IMR-90 (cell line): ENCODE measurements around the gene PTCHD4. TPM values are rescaled to one million over a fixed set of nuclear protein-coding genes. Genes with fewer than 3 reads are reported as not detected.

Experiments
- ATAC-seq: fragments of 200-7000 bp; cut with Tn5 transposase; 2 replicates; pipeline ENCODE4 v1.9.1; 2020; ENCODE audit warnings: low read depth, mild to moderate bottlenecking, moderate library complexity
- BruUV-seq: library from RNA; stranded (reverse); fragments of 400-500 nt; replicated peaks from 2 replicates; lab custom pipeline; 2021; lab: Mats Ljungman, UMichigan
- CTCF ChIA-PET: fragments of 300-600 bp; formaldehyde crosslinking; extraction: SDS; loops from one replicate; lab custom pipeline; 2021; ENCODE audit warnings: antibody characterized with exemption; lab: Yijun Ruan, JAX
- POLR2A ChIA-PET: fragments of 300-600 bp; sonication (Branson Sonifier 250); formaldehyde crosslinking; loops from one replicate; lab custom pipeline; 2022; ENCODE audit warnings: antibody characterized with exemption; ENCODE audit not compliant: unreplicated experiment; lab: Charles Lee
- DNase-seq: peaks from one replicate; pipeline ENCODE4 v3.0.0; 2013
- H2AFZ ChIP-seq: replicated peaks from 2 replicates; pipeline ENCODE3; 2013; ENCODE audit warnings: low read length, mild to moderate bottlenecking; ENCODE audit not compliant: poor library complexity
- H2AK5ac ChIP-seq: 2 replicates; pipeline ENCODE4 v1.6.1; 2013; ENCODE audit warnings: low read depth, low read length, inconsistent platforms
- H2AK9ac ChIP-seq: replicated peaks from 2 replicates; pipeline ENCODE3; 2013; ENCODE audit warnings: mild to moderate bottlenecking, low read depth, low read length, moderate library complexity; ENCODE audit not compliant: poor library complexity
- H2BK120ac ChIP-seq: 2 replicates; pipeline ENCODE4 v1.6.1; 2013; ENCODE audit warnings: low read depth, low read length, inconsistent platforms
- H2BK15ac ChIP-seq: 3 replicates; pipeline ENCODE4 v1.6.1; 2013; ENCODE audit warnings: low read depth, low read length, inconsistent platforms
- H2BK20ac ChIP-seq: 2 replicates; pipeline ENCODE4 v1.6.1; 2013; ENCODE audit warnings: low read depth, mild to moderate bottlenecking, inconsistent platforms, low read length, moderate library complexity
- H2BK5ac ChIP-seq: 2 replicates; pipeline ENCODE4 v1.6.1; 2013; ENCODE audit warnings: mild to moderate bottlenecking, low read depth, low read length, inconsistent platforms; ENCODE audit not compliant: poor library complexity, severe bottlenecking
- H3K14ac ChIP-seq: replicated peaks from 2 replicates; pipeline ENCODE4 v1.6.1; 2013; ENCODE audit warnings: low read depth, low read length, inconsistent platforms
- H3K18ac ChIP-seq: 2 replicates; pipeline ENCODE4 v1.6.1; 2013; ENCODE audit warnings: low read depth, low read length, control low read depth
- H3K23ac ChIP-seq: 2 replicates; pipeline ENCODE4 v1.6.1; 2013; ENCODE audit warnings: low read depth, low read length, inconsistent platforms
- H3K27ac ChIP-seq: 2 replicates; pipeline ENCODE4 v1.5.1; 2013; ENCODE audit warnings: mild to moderate bottlenecking, control low read depth, low read length; ENCODE audit not compliant: insufficient read depth
- H3K27me3 ChIP-seq: 2 replicates; pipeline ENCODE4 v1.6.1; 2013; ENCODE audit warnings: low read length; ENCODE audit not compliant: control insufficient read depth, insufficient read depth
- H3K36me3 ChIP-seq: 2 replicates; pipeline ENCODE4 v1.6.1; 2013; ENCODE audit warnings: low read length, mixed read lengths; ENCODE audit not compliant: control insufficient read depth, insufficient read depth
- H3K4ac ChIP-seq: 2 replicates; pipeline ENCODE4 v1.6.1; 2013; ENCODE audit warnings: low read depth, low read length, inconsistent platforms
- H3K4me1 ChIP-seq: 2 replicates; pipeline ENCODE4 v1.6.1; 2013; ENCODE audit warnings: low read length, mixed read lengths; ENCODE audit not compliant: control insufficient read depth, insufficient read depth
- H3K4me2 ChIP-seq: 2 replicates; pipeline ENCODE4 v1.6.1; 2013; ENCODE audit warnings: low read depth, mild to moderate bottlenecking, control low read depth, low read length, moderate library complexity
- H3K4me3 ChIP-seq: 2 replicates; pipeline ENCODE4 v1.5.1; 2013; ENCODE audit warnings: low read depth, mild to moderate bottlenecking, control low read depth, low read length, moderate library complexity; ENCODE audit not compliant: insufficient read depth
- H3K56ac ChIP-seq: 2 replicates; pipeline ENCODE4 v1.6.1; 2013; ENCODE audit warnings: low read length, inconsistent platforms; ENCODE audit not compliant: insufficient read depth; ENCODE audit errors: extremely low read depth
- H3K79me1 ChIP-seq, 2 experiments: 2 replicates each; pipeline ENCODE4 v1.6.1; 2013; ENCODE audit warnings: low read length in 2 of 2, inconsistent platforms in 1 of 2, low read depth in 1 of 2
- H3K9ac ChIP-seq: 2 replicates; pipeline ENCODE4 v1.6.1; 2013; ENCODE audit warnings: low read depth, low read length, control low read depth
- H3K9me1 ChIP-seq: 2 replicates; pipeline ENCODE4 v1.6.1; 2013; ENCODE audit warnings: low read length, inconsistent platforms; ENCODE audit not compliant: insufficient read depth
- H3K9me3 ChIP-seq: 2 replicates; pipeline ENCODE4 v1.6.1; 2013; ENCODE audit warnings: low read length; ENCODE audit not compliant: control insufficient read depth, insufficient read depth
- H4K20me1 ChIP-seq: 2 replicates; pipeline ENCODE4 v1.6.1; 2013; ENCODE audit warnings: low read length, inconsistent platforms; ENCODE audit not compliant: insufficient read depth
- H4K5ac ChIP-seq: 2 replicates; pipeline ENCODE4 v1.6.1; 2013; ENCODE audit warnings: mild to moderate bottlenecking, low read depth, low read length, control low read depth
- H4K8ac ChIP-seq, 2 experiments: 2 replicates each; pipeline ENCODE4 v1.6.1; 2013; ENCODE audit warnings: low read depth in 2 of 2, low read length in 2 of 2, control low read depth in 1 of 2, inconsistent platforms in 1 of 2
- H4K91ac ChIP-seq: 2 replicates; pipeline ENCODE4 v1.6.1; 2013; ENCODE audit warnings: low read depth, low read length, inconsistent platforms; ENCODE audit not compliant: insufficient read depth
- BHLHE40 ChIP-seq: fragments of 150-350 bp; IDR thresholded peaks from 2 replicates; pipeline ENCODE4 v1.6.1; 2016; ENCODE audit warnings: mild to moderate bottlenecking, low read depth, low read length
- CEBPB ChIP-seq: IDR thresholded peaks from 2 replicates; pipeline ENCODE4 v1.6.1; 2012; ENCODE audit warnings: low read depth, low read length, improper control_type of control experiment
- CHD1 ChIP-seq: IDR thresholded peaks from 2 replicates; pipeline ENCODE4 v1.6.1; 2012; ENCODE audit warnings: low read depth, low read length, improper control_type of control experiment
- CTCF ChIP-seq: conservative IDR thresholded peaks from 2 replicates; pipeline ENCODE4 v1.5.1; 2012; ENCODE audit warnings: mild to moderate bottlenecking, low read depth, low read length, improper control_type of control experiment
- ELK1 ChIP-seq: fragments of 150-350 bp; IDR thresholded peaks from 2 replicates; pipeline ENCODE4 v1.6.1; 2016; ENCODE audit warnings: low read depth, mild to moderate bottlenecking, low read length, moderate library complexity, borderline replicate concordance
- MAFK ChIP-seq: IDR thresholded peaks from 2 replicates; pipeline ENCODE4 v1.6.1; 2012; ENCODE audit warnings: low read depth, low read length, improper control_type of control experiment
- MAZ ChIP-seq: IDR thresholded peaks from 2 replicates; pipeline ENCODE4 v1.6.1; 2012; ENCODE audit warnings: low read depth, mild to moderate bottlenecking, low read length, improper control_type of control experiment, moderate library complexity, borderline replicate concordance
- MXI1 ChIP-seq: IDR thresholded peaks from 2 replicates; pipeline ENCODE4 v1.6.1; 2012; ENCODE audit warnings: low read depth, mild to moderate bottlenecking, low read length, moderate library complexity, borderline replicate concordance
- POLR2A ChIP-seq: IDR thresholded peaks from 2 replicates; pipeline ENCODE4 v1.6.1; 2012; ENCODE audit warnings: mild to moderate bottlenecking, low read depth, low read length
- RCOR1 ChIP-seq: IDR thresholded peaks from 2 replicates; pipeline ENCODE4 v1.6.1; 2012; ENCODE audit warnings: mild to moderate bottlenecking, low read length, improper control_type of control experiment; ENCODE audit not compliant: insufficient replicate concordance
- RFX5 ChIP-seq: IDR thresholded peaks from 2 replicates; pipeline ENCODE4 v1.8.0; 2012; ENCODE audit warnings: low read depth, mild to moderate bottlenecking, low read length, moderate library complexity
- WGBS, 2 experiments: methylation state at CpG; one replicate each; pipeline versions ENCODE4 v1.1.5 to v1.1.7; 2013; ENCODE audit warnings: missing lambda C conversion rate in 2 of 2; ENCODE audit not compliant: insufficient read length in 1 of 2; ENCODE audit errors: extremely low coverage in 2 of 2; 5-methylcytosine and 5-hydroxymethylcytosine counted together
- dilution Hi-C: fragments of 300-500 bp; cut with HindIII; formaldehyde crosslinking; loops from one replicate; pipeline ENCODE4 v1.14.3; 2018; ENCODE audit warnings: low sequenced_read_pairs; ENCODE audit not compliant: unreplicated experiment
- in situ Hi-C: fragments of 300-500 bp; cut with MboI; formaldehyde crosslinking; loops from 3 replicates; pipeline ENCODE4 v1.14.3; 2019; ENCODE audit warnings: low sequenced_read_pairs, inconsistent platforms, mixed read lengths
- intact Hi-C: fragments of 100-400 bp; cut with micrococcal nuclease; formaldehyde crosslinking; loops from 2 replicates; pipeline ENCODE4 v1.10.0; 2022
- polyA plus RNA-seq, 3 experiments: library from polyadenylated mRNA; depleted of rRNA; stranded (reverse); fragments of >200 nt; gene quantifications; 2 replicates each; pipeline ENCODE4 v1.2.3, GENCODE V29; 2012; ENCODE audit warnings: low replicate concordance in 1 of 3
- total RNA-seq: library from RNA; depleted of rRNA; stranded (reverse); fragments of >200 nt; gene quantifications from 2 replicates; pipeline ENCODE4 v1.2.3, GENCODE V29; 2012

The PTCHD4 gene
- total and polyA plus RNA-seq, 2 of the 4 experiments (the other 2 are of a cell fraction) = 0.53 to 0.72 TPM

GRCh38 chr6:48111575-48111974 lies 578 bp upstream of the PTCHD4 start:
- Histone ChIP-seq H3K14ac (no peak overlapping the region), H3K56ac (no peak overlapping the region), H3K27ac (no peak overlapping the region; the same call in 1 of the 2 replicates), H4K91ac (peak overlapping the region; percentile 38), H3K4me2 (no peak overlapping the region), H4K20me1 (no peaks in the 10 kb centered on the region), H3K36me3 (no peaks in the 10 kb centered on the region), H3K9me1 (no peaks in the 10 kb centered on the region), H2BK5ac (peak overlapping the region; percentile 100), H2BK20ac (peak overlapping the region; percentile 61; the same call in 1 of the 2 replicates), H3K79me1 (no peaks in the 10 kb centered on the region; a peak in 1 of 4 replicates), H2BK120ac (peak overlapping the region; percentile 50; the same call in 1 of the 2 replicates), H4K5ac (peak overlapping the region; percentile 95), H3K18ac (peak overlapping the region; percentile 95), H3K9ac (no peak overlapping the region), H2AK5ac (peak overlapping the region; percentile 36; the same call in 1 of the 2 replicates), H2BK15ac (no peak overlapping the region), H3K9me3 (no peaks in the 10 kb centered on the region), H3K23ac (no peak overlapping the region), H3K4me1 (no peaks in the 10 kb centered on the region; the same call in 1 of the 2 replicates), H2AK9ac (no peak overlapping the region), H3K27me3 (no peaks in the 10 kb centered on the region), H4K8ac (peak overlapping the region in 1 of 2 experiments; percentile 99; a peak in 2 of 4 replicates), H2AFZ (no peak overlapping the region), H3K4me3 (no peak overlapping the region), H3K4ac (peak overlapping the region; percentile 34; the same call in 1 of the 2 replicates)
- dilution Hi-C loops (no loop called here), in situ Hi-C loops (no loop called here), intact Hi-C loops (no loop called here)
- ATAC-seq (no peak), DNase-seq (peak; percentile 15)
- TF ChIP-seq ELK1 = no peak
- TF ChIP-seq CHD1 = no peak
- no peak for TF ChIP-seq CTCF
- TF ChIP-seq RCOR1 = no peak
- TF ChIP-seq CEBPB = no peak
- no peak for TF ChIP-seq POLR2A
- TF ChIP-seq RFX5 = no peak
- no peak for TF ChIP-seq MAFK
- TF ChIP-seq MAZ = no peak
- TF ChIP-seq MXI1 = no peak
- TF ChIP-seq BHLHE40 = no peak
- POLR2A ChIA-PET = no interaction called here
- CTCF ChIA-PET = interaction anchor here (0.6 kb wide), 1 partner anchor 27 kb away, joined by 4 read pairs; no protein-coding TSS in a partner anchor
- BruUV-seq = no TSS peak
- WGBS, 2 experiments = no CpG with 5 or more reads among the region's 1 CpG
